GM21576 (cell line): ENCODE data around the gene EFCAB8.

Source experiments
- ATAC-seq: cut with Tn5 transposase; IDR thresholded peaks from one replicate; pipeline ENCODE4 v1.9.1; 2021; ENCODE audit warnings: mild to moderate bottlenecking, moderate library complexity; ENCODE audit not compliant: unreplicated experiment

EFCAB8 gene

GRCh38 chr20:33005908-33006775, 147.4 kb downstream of the EFCAB8 start:
- no peak for ATAC-seq

- no peak for ATAC-seq
These were observed 148.2 kb downstream of the EFCAB8 start for GRCh38 chr20:33006776-33007375.

GRCh38 chr20:33007376-33008335, 148.9 kb downstream of the EFCAB8 start, which contains the start of gene BPIFB2:
TSS of gene BPIFB2 (plus strand) at chr20:33007704. CDS start at chr20:33008575, 871 bp downstream.
- no peak for ATAC-seq

GRCh38 chr20:33008336-33009213, 149.9 kb downstream of the EFCAB8 start:
- ATAC-seq, result no peak

GRCh38 chr20:33009214-33010132, 150.8 kb downstream of the EFCAB8 start:
- ATAC-seq, result no peak

- no peak for ATAC-seq
These were observed 151.4 kb downstream of the EFCAB8 start for GRCh38 chr20:33010133-33010504.

GRCh38 chr20:33010674-33011449, 152.1 kb downstream of the EFCAB8 start:
- ATAC-seq, result no peak
